Measurements from ENCODE around the gene SORL1.

Gene SORL1

GRCh38 chr11:121670266-121670665 is 218.2 kb downstream of the SORL1 start:
- no peaks in the 10 kb centered on the region for H3K9me3 ChIP-seq (ENCODE audit: low read length)
- H3K4me2 ChIP-seq (ENCODE audit: low read length), result no peak overlapping the region
- H3K27ac ChIP-seq (ENCODE audit: low read depth, low read length, poor library complexity, severe bottlenecking), result no peak overlapping the region

DNA sequence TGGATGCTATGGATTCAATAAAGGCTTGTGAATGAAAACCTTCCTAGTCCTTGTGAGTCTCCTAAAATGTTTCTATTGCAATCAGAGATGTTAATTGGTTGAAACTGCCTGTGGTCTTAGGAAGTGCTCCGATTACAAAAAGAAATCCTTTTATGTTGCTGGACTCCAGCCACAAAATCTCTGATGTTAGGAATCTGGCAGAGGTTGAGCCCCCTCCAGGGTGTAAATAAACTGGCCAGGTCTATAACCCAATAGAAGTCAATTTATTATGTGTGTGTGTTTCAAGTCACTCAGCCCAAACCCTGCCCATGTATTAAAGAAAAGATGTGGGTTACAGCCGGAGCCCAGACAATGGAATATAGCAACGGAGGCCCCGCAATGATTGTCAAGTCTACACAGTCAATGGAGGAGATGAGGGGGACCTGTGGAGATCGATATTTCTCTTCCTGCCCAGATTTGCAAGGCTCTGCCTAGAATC is 218.7 kb downstream of the SORL1 start:
- Histone ChIP-seq H3K4me1 (ENCODE audit: insufficient read depth, low read length, severe bottlenecking) (no peaks in the 10 kb centered on the region), H3K36me3 (ENCODE audit: insufficient read depth, low read length) (no peaks in the 10 kb centered on the region), H3K4me3 (ENCODE audit: low read depth, low read length, poor library complexity, severe bottlenecking) (no peak overlapping the region), H3K9ac (ENCODE audit: low read length) (no peak overlapping the region), H2AFZ (ENCODE audit: low read length) (no peak overlapping the region), H3F3A (ENCODE audit: insufficient read depth, low read length) (no peaks in the 10 kb centered on the region), H3K79me2 (ENCODE audit: insufficient read depth, low read length) (no peaks in the 10 kb centered on the region), H3K4me2 (ENCODE audit: low read length) (no peak overlapping the region), H4K20me1 (ENCODE audit: insufficient read depth, low read length) (no peaks in the 10 kb centered on the region), H3K9me3 (ENCODE audit: low read length) (no peaks in the 10 kb centered on the region), H3K27ac (ENCODE audit: low read depth, low read length, poor library complexity, severe bottlenecking) (no peak overlapping the region), H3K9me2 (ENCODE audit: low read depth, low read length) (no peaks in the 10 kb centered on the region), H3K27me3 (ENCODE audit: insufficient read depth, low read length) (no peaks in the 10 kb centered on the region)
- TF ChIP-seq, protein P1, sequence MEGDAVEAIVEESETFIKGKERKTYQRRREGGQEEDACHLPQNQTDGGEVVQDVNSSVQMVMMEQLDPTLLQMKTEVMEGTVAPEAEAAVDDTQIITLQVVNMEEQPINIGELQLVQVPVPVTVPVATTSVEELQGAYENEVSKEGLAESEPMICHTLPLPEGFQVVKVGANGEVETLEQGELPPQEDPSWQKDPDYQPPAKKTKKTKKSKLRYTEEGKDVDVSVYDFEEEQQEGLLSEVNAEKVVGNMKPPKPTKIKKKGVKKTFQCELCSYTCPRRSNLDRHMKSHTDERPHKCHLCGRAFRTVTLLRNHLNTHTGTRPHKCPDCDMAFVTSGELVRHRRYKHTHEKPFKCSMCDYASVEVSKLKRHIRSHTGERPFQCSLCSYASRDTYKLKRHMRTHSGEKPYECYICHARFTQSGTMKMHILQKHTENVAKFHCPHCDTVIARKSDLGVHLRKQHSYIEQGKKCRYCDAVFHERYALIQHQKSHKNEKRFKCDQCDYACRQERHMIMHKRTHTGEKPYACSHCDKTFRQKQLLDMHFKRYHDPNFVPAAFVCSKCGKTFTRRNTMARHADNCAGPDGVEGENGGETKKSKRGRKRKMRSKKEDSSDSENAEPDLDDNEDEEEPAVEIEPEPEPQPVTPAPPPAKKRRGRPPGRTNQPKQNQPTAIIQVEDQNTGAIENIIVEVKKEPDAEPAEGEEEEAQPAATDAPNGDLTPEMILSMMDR (IDR thresholded peaks at IDR 0.05; ENCODE audit: low read length), result no peak
- no peak for TF ChIP-seq EZH2 (IDR thresholded peaks at IDR 0.05; ENCODE audit: borderline replicate concordance, low read length)

More at GRCh38 chr11:121670266-121670665, 218.2 kb downstream of the SORL1 start:
- H3K36me3 ChIP-seq (ENCODE audit: insufficient read depth, low read length), result no peaks in the 10 kb centered on the region
- no peaks in the 10 kb centered on the region for H3K27me3 ChIP-seq (ENCODE audit: insufficient read depth, low read length)
- H3K9ac ChIP-seq (ENCODE audit: low read length), result no peak overlapping the region
- TF ChIP-seq EZH2 (IDR thresholded peaks at IDR 0.05; ENCODE audit: borderline replicate concordance, low read length), result no peak
- TF ChIP-seq, protein P1 (IDR thresholded peaks at IDR 0.05; ENCODE audit: low read length), result no peak
- H3K79me2 ChIP-seq (ENCODE audit: insufficient read depth, low read length), result no peaks in the 10 kb centered on the region
- H4K20me1 ChIP-seq (ENCODE audit: insufficient read depth, low read length), result no peaks in the 10 kb centered on the region
- H3K9me2 ChIP-seq (ENCODE audit: low read depth, low read length), result no peaks in the 10 kb centered on the region
- H2AFZ ChIP-seq (ENCODE audit: low read length), result no peak overlapping the region
- H3K4me1 ChIP-seq (ENCODE audit: insufficient read depth, low read length, severe bottlenecking), result no peaks in the 10 kb centered on the region
- H3F3A ChIP-seq (ENCODE audit: insufficient read depth, low read length), result no peaks in the 10 kb centered on the region
- no peak overlapping the region for H3K4me3 ChIP-seq (ENCODE audit: low read depth, low read length, poor library complexity, severe bottlenecking)

- Histone ChIP-seq H3K9me2 (ENCODE audit: low read depth, low read length) (no peaks in the 10 kb centered on the region), H2AFZ (ENCODE audit: low read length) (no peak overlapping the region), H3K4me2 (ENCODE audit: low read length) (no peak overlapping the region), H3K36me3 (ENCODE audit: insufficient read depth, low read length) (no peaks in the 10 kb centered on the region), H3K27ac (ENCODE audit: low read depth, low read length, poor library complexity, severe bottlenecking) (no peak overlapping the region), H4K20me1 (ENCODE audit: insufficient read depth, low read length) (no peaks in the 10 kb centered on the region), H3K4me1 (ENCODE audit: insufficient read depth, low read length, severe bottlenecking) (no peaks in the 10 kb centered on the region), H3K79me2 (ENCODE audit: insufficient read depth, low read length) (no peaks in the 10 kb centered on the region), H3K4me3 (ENCODE audit: low read depth, low read length, poor library complexity, severe bottlenecking) (no peak overlapping the region), H3K27me3 (ENCODE audit: insufficient read depth, low read length) (no peaks in the 10 kb centered on the region), H3K9me3 (ENCODE audit: low read length) (no peaks in the 10 kb centered on the region), H3K9ac (ENCODE audit: low read length) (no peak overlapping the region), H3F3A (ENCODE audit: insufficient read depth, low read length) (no peaks in the 10 kb centered on the region)
- TF ChIP-seq, protein P1 (IDR thresholded peaks at IDR 0.05; ENCODE audit: low read length), result no peak
- no peak for TF ChIP-seq EZH2 (IDR thresholded peaks at IDR 0.05; ENCODE audit: borderline replicate concordance, low read length)
Measured at GRCh38 chr11:121671283-121672168, 219.4 kb downstream of the SORL1 start.
